ENCODE data around the gene CNIH2. TPM values are rescaled to one million over a fixed set of nuclear protein-coding genes. Genes with fewer than 3 reads are reported as not detected.

Gene CNIH2
- total and polyA plus RNA-seq, 2 donors (not counting 1 experiment from before 2014, with no cell fraction given), result 0.92 to 2.0 TPM

GRCh38 chr11:66330931-66331330 lies 53.0 kb downstream of the CNIH2 start:
- ChIA-PET CTCF (interaction anchor here (0.8 to 4.6 kb wide), 5 partner anchors 9 to 58 kb away, joined by 3 to 101 read pairs (median 5); partner anchors contain the start of gene BRMS1), POLR2A (interaction anchor here (2.5 kb wide), 1 partner anchor 19 kb away, joined by 10 read pairs; no protein-coding TSS in a partner anchor)
- no peak overlapping the region for H3K4me2 ChIP-seq (replicated peaks; ENCODE audit: low read depth, low read length, poor library complexity, severe bottlenecking)
- H3K9me3 ChIP-seq (ENCODE audit: control extremely low read depth in 1 of 3, control insufficient read depth in 2 of 3, insufficient read depth in 1 of 3, low read length in 2 of 3), result no peaks in the 10 kb centered on the region
- H3K27ac Mint-ChIP-seq, result no peak overlapping the region
- H3K4me1 Mint-ChIP-seq, result peaks cover 21% of the 10 kb centered on the region
- no peaks in the 10 kb centered on the region for H3K9me3 Mint-ChIP-seq (ENCODE audit: insufficient read depth)
- peaks cover 20 to 29% of the 10 kb centered on the region in 2 donors for H3K4me1 ChIP-seq (ENCODE audit: control insufficient read depth in 2 of 2, insufficient read depth in 2 of 2, low read length in 2 of 2)
- H3K4me3 Mint-ChIP-seq, result no peak overlapping the region
- intact Hi-C loops (cut with micrococcal nuclease), result no loop called here
- WGBS (ENCODE audit: insufficient coverage), result 88% methylated on average over 10 of the region's 10 CpGs
- H3K27me3 ChIP-seq (replicated peaks in 1 of 4; ENCODE audit: control extremely low read depth in 1 of 4, control insufficient read depth in 3 of 4, insufficient read depth in 4 of 4, low read length in 3 of 4), result peaks cover 0 to under 1% (median 0%) of the 10 kb centered on the region in 4 experiments
- H3K4me3 ChIP-seq (ENCODE audit: control extremely low read depth in 1 of 5, extremely low read depth in 1 of 5, insufficient read depth in 1 of 5, low read depth in 2 of 5, low read length in 4 of 5), result no peak overlapping the region
- H2AFZ ChIP-seq (ENCODE audit: insufficient read depth, low read depth, low read length, poor library complexity, severe bottlenecking), result no peak overlapping the region
- no peak for ATAC-seq (ENCODE audit: low read depth)
- H3K27me3 Mint-ChIP-seq, result no peaks in the 10 kb centered on the region
- no peak overlapping the region for H3K27ac ChIP-seq (ENCODE audit: low read length in 2 of 2)
- TF ChIP-seq EZH2 (IDR thresholded peaks at IDR 0.05; ENCODE audit: borderline replicate concordance, insufficient read depth, low read depth, low read length, poor library complexity, severe bottlenecking) (no peak), CTCF (IDR thresholded peaks at IDR 0.05) (no peak)
- no peak for DNase-seq
- H4K20me1 ChIP-seq (ENCODE audit: control insufficient read depth, insufficient read depth, low read length, poor library complexity, severe bottlenecking), result no peaks in the 10 kb centered on the region
- no peaks in the 10 kb centered on the region for H3K79me2 ChIP-seq (ENCODE audit: control insufficient read depth, insufficient read depth, low read length)
- H3K36me3 ChIP-seq (replicated peaks in 1 of 2; ENCODE audit: control extremely low read depth in 1 of 2, control insufficient read depth in 1 of 2, extremely low read depth in 1 of 2, insufficient read depth in 2 of 2, low read length in 1 of 2), result no peaks in the 10 kb centered on the region
- H3K9ac ChIP-seq (ENCODE audit: low read length), result no peak overlapping the region

- H4K20me1 ChIP-seq (ENCODE audit: control insufficient read depth, insufficient read depth, low read length, poor library complexity, severe bottlenecking), result no peaks in the 10 kb centered on the region
- no peaks in the 10 kb centered on the region for H3K27me3 Mint-ChIP-seq
- intact Hi-C loops (cut with micrococcal nuclease), result no loop called here
- H3K4me3 ChIP-seq (ENCODE audit: control extremely low read depth in 1 of 5, extremely low read depth in 1 of 5, insufficient read depth in 1 of 5, low read depth in 2 of 5, low read length in 4 of 5), result no peak overlapping the region
- H3K9me3 Mint-ChIP-seq (ENCODE audit: insufficient read depth), result no peaks in the 10 kb centered on the region
- peaks cover 0 to 9% (median 3%) of the 10 kb centered on the region in 4 experiments for H3K27me3 ChIP-seq (replicated peaks in 1 of 4; ENCODE audit: control extremely low read depth in 1 of 4, control insufficient read depth in 3 of 4, insufficient read depth in 4 of 4, low read length in 3 of 4)
- 93% methylated on average over 11 of the region's 12 CpGs for WGBS (ENCODE audit: insufficient coverage)
- H3K4me2 ChIP-seq (replicated peaks; ENCODE audit: low read depth, low read length, poor library complexity, severe bottlenecking), result no peak overlapping the region
- no peaks in the 10 kb centered on the region for H3K9me3 ChIP-seq (ENCODE audit: control extremely low read depth in 1 of 3, control insufficient read depth in 2 of 3, insufficient read depth in 1 of 3, low read length in 2 of 3)
- no peak overlapping the region for H3K9ac ChIP-seq (ENCODE audit: low read length)
- ATAC-seq (ENCODE audit: low read depth) (no peak), DNase-seq (peak; percentile 10)
- no peak overlapping the region for H2AFZ ChIP-seq (ENCODE audit: insufficient read depth, low read depth, low read length, poor library complexity, severe bottlenecking)
- H3K27ac Mint-ChIP-seq, result no peak overlapping the region
- H3K4me3 Mint-ChIP-seq, result no peak overlapping the region
- H3K79me2 ChIP-seq (ENCODE audit: control insufficient read depth, insufficient read depth, low read length), result no peaks in the 10 kb centered on the region
- H3K4me1 Mint-ChIP-seq, result peaks cover 28% of the 10 kb centered on the region
- ChIA-PET POLR2A (interaction anchor here (2.5 kb wide), 1 partner anchor 20 kb away, joined by 10 read pairs; no protein-coding TSS in a partner anchor), CTCF (interaction anchor here (0.8 to 4.6 kb wide), 5 partner anchors 10 to 58 kb away, joined by 3 to 101 read pairs (median 5); partner anchors contain the start of gene BRMS1)
- no peak for TF ChIP-seq EZH2 (IDR thresholded peaks at IDR 0.05; ENCODE audit: borderline replicate concordance, insufficient read depth, low read depth, low read length, poor library complexity, severe bottlenecking)
- no peak for TF ChIP-seq CTCF (IDR thresholded peaks at IDR 0.05)
- no peak overlapping the region for H3K27ac ChIP-seq (ENCODE audit: low read length in 2 of 2)
- H3K36me3 ChIP-seq (replicated peaks in 1 of 2; ENCODE audit: control extremely low read depth in 1 of 2, control insufficient read depth in 1 of 2, extremely low read depth in 1 of 2, insufficient read depth in 2 of 2, low read length in 1 of 2), result peaks cover 0 to under 1% of the 10 kb centered on the region in 2 experiments
- H3K4me1 ChIP-seq (ENCODE audit: control insufficient read depth in 2 of 2, insufficient read depth in 2 of 2, low read length in 2 of 2), result peaks cover 25 to 30% of the 10 kb centered on the region in 2 donors
These were observed 53.8 kb downstream of the CNIH2 start for GRCh38 chr11:66331542-66332370.
